IMR-90 (cell line): ENCODE data around the gene OR7A10. TPM values are rescaled to one million over a fixed set of nuclear protein-coding genes. Genes with fewer than 3 reads are reported as not detected.

Source experiments
- microRNA-seq, 2 experiments: library from miRNA; stranded (forward) in 1 of 2; unstranded in 1 of 2; fragments of 10-50 nt in 1 of 2; fragments of <30 nt in 1 of 2; gene quantifications in 1 of 2; microRNA quantifications in 1 of 2; one replicate each; pipeline versions ENCODE3 to v1.1.0; 2013 to 2020; ENCODE audit not compliant: insufficient read depth in 1 of 2, insufficient read length in 1 of 2, unreplicated experiment in 1 of 2
- polyA plus RNA-seq, 3 experiments: library from polyadenylated mRNA; depleted of rRNA; stranded (reverse); fragments of >200 nt; gene quantifications; 2 replicates each; pipeline ENCODE4 v1.2.3, GENCODE V29; 2012; ENCODE audit warnings: low replicate concordance in 1 of 3
- small RNA-seq, 5 experiments: library from RNA; depleted of rRNA; stranded (forward); fragments of <200 nt; gene quantifications; one replicate each; pipeline ENCODE3, GENCODE V24; 2012
- total RNA-seq: library from RNA; depleted of rRNA; stranded (reverse); fragments of >200 nt; gene quantifications from 2 replicates; pipeline ENCODE4 v1.2.3, GENCODE V29; 2012; rRNA removed

OR7A10 gene
- total and polyA plus RNA-seq, 2 of the 4 experiments (the other 2 are of a cell fraction) = not detected

Small RNAs within 50 kb of the gene (microRNA-seq; reads per million reads assigned to microRNA genes)
- gene AC005255.1 (ENCODE audit: insufficient read depth, insufficient read length) (not detected), gene OR7A18P (ENCODE audit: insufficient read depth, insufficient read length) (not detected)

Small RNAs within 50 kb of the gene (small RNA-seq; reads per million reads assigned to genes)
- gene AC005255.1 = 0 to 1.2 (median 0) reads per million in 5 experiments
- gene OR7A18P = 0 reads per million in 5 experiments

Other genes with a start within 250 kb of the OR7A10 start
- gene ADGRE3, start 174.1 kb downstream of the OR7A10 start, total RNA-seq = not detected in 2 replicates
- gene ADGRE3, start 174.1 kb downstream of the OR7A10 start, polyA plus RNA-seq (2012; rRNA removed) = not detected in 2 replicates
- 11.9 and 15.1 TPM in 2 replicates for gene ZNF333, start 158.9 kb downstream of the OR7A10 start, total RNA-seq
- 8.2 and 9.8 TPM in 2 replicates for gene ZNF333, start 158.9 kb downstream of the OR7A10 start, polyA plus RNA-seq (2012; rRNA removed)
- gene ADGRE2, start 70.4 kb downstream of the OR7A10 start, total RNA-seq = not detected in 2 replicates
- gene ADGRE2, start 70.4 kb downstream of the OR7A10 start, polyA plus RNA-seq (2012; rRNA removed) = not detected in 2 replicates
- gene OR7A5, start 13.7 kb downstream of the OR7A10 start, total RNA-seq = not detected in 2 replicates
- gene OR7A5, start 13.7 kb downstream of the OR7A10 start, polyA plus RNA-seq (2012; rRNA removed) = not detected in 2 replicates
- not detected in 2 replicates for gene OR7C1, start 13.7 kb downstream of the OR7A10 start, total RNA-seq
- gene OR7C1, start 13.7 kb downstream of the OR7A10 start, polyA plus RNA-seq (2012; rRNA removed) = not detected in 2 replicates
- not detected in 2 replicates for gene OR7A17, start 37.2 kb upstream of the OR7A10 start, total RNA-seq
- gene OR7A17, start 37.2 kb upstream of the OR7A10 start, polyA plus RNA-seq (2012; rRNA removed) = not detected in 2 replicates
- not detected in 2 replicates for gene OR7C2, start 92.6 kb upstream of the OR7A10 start, total RNA-seq
- gene OR7C2, start 92.6 kb upstream of the OR7A10 start, polyA plus RNA-seq (2012; rRNA removed) = not detected in 2 replicates
- gene SLC1A6, start 130.9 kb upstream of the OR7A10 start, total RNA-seq = not detected in 2 replicates
- gene SLC1A6, start 130.9 kb upstream of the OR7A10 start, polyA plus RNA-seq (2012; rRNA removed) = not detected in 2 replicates
- gene CASP14, start 200.6 kb upstream of the OR7A10 start, total RNA-seq = not detected in 2 replicates
- not detected in 2 replicates for gene CASP14, start 200.6 kb upstream of the OR7A10 start, polyA plus RNA-seq (2012; rRNA removed)
- not detected in 2 replicates for gene OR1I1, start 233.3 kb upstream of the OR7A10 start, total RNA-seq
- not detected in 2 replicates for gene OR1I1, start 233.3 kb upstream of the OR7A10 start, polyA plus RNA-seq (2012; rRNA removed)